ENCODE results near the gene CHMP5.

GRCh38 chr9:33329979-33330378 is 65.1 kb downstream of the CHMP5 start:
- no peak for TF ChIP-seq POLR2A (IDR thresholded peaks at IDR 0.05; ENCODE audit: extremely low read depth, insufficient read length)
- no peak for TF ChIP-seq CTCF (IDR thresholded peaks at IDR 0.05; ENCODE audit: low read depth, low read length)
- TF ChIP-seq MAX (IDR thresholded peaks at IDR 0.05; ENCODE audit: low read depth, low read length) = no peak
- TF ChIP-seq MYC (IDR thresholded peaks at IDR 0.05; ENCODE audit: low read depth, low read length) = no peak

Data from NB4 (cell line).